Chondrocyte (in vitro differentiated cells): ENCODE measurements around the gene NEK4. TPM values are rescaled to one million over a fixed set of nuclear protein-coding genes. Genes with fewer than 3 reads are reported as not detected.

Experiments
- DNase-seq: peaks from one replicate; pipeline ENCODE4 v3.0.0; 2021; ENCODE audit warnings: mixed read lengths, low spot score
- H3K27ac Mint-ChIP-seq: one replicate; pipeline ENCODE4 v1.8.0; 2021; ENCODE audit warnings: mild to moderate bottlenecking, moderate library complexity, mixed read lengths; ENCODE audit not compliant: unreplicated experiment
- H3K27me3 Mint-ChIP-seq: 2 replicates; pipeline ENCODE4 v1.8.0; 2021; ENCODE audit warnings: low read depth, mixed read lengths
- H3K36me3 Mint-ChIP-seq: 2 replicates; pipeline ENCODE4 v1.8.0; 2021; ENCODE audit warnings: low read depth, mixed read lengths
- H3K4me1 Mint-ChIP-seq: 2 replicates; pipeline ENCODE4 v1.8.0; 2021; ENCODE audit warnings: low read depth, mild to moderate bottlenecking, mixed read lengths
- H3K4me3 Mint-ChIP-seq: one replicate; pipeline ENCODE4 v1.8.0; 2021; ENCODE audit warnings: mild to moderate bottlenecking, moderate library complexity, mixed read lengths; ENCODE audit not compliant: unreplicated experiment
- H3K9me3 Mint-ChIP-seq: 2 replicates; pipeline ENCODE4 v1.8.0; 2021; ENCODE audit warnings: low read depth, mixed read lengths
- CTCF ChIP-seq: fragments of 200-600 bp; sonication (generic); IDR thresholded peaks from 2 replicates; pipeline ENCODE4 v1.5.0; 2021; ENCODE audit warnings: antibody characterized with exemption, mild to moderate bottlenecking, moderate library complexity
- total RNA-seq: library from RNA; stranded (reverse); gene quantifications from 3 replicates; pipeline ENCODE4 v1.2.1, GENCODE V29; 2021

The NEK4 gene
- total RNA-seq, 1 donor from 2014 or later: 11.6 TPM

- Mint-ChIP-seq H3K36me3 (no peaks in the 10 kb centered on the region), H3K4me3 (no peak overlapping the region), H3K9me3 (no peaks in the 10 kb centered on the region), H3K4me1 (peaks cover 17% of the 10 kb centered on the region), H3K27me3 (no peaks in the 10 kb centered on the region), H3K27ac (no peak overlapping the region)
- TF ChIP-seq CTCF: no peak
- no peak for DNase-seq
Measured at GRCh38 chr3:52774066-52774713, 3.5 kb upstream of the NEK4 start.

GRCh38 chr3:52773361-52774065 is 2.8 kb upstream of the NEK4 start:
- H3K36me3 Mint-ChIP-seq: no peaks in the 10 kb centered on the region
- no peak overlapping the region for H3K27ac Mint-ChIP-seq
- H3K4me3 Mint-ChIP-seq: no peak overlapping the region
- H3K27me3 Mint-ChIP-seq: no peaks in the 10 kb centered on the region
- TF ChIP-seq CTCF: no peak
- peak; percentile 18 for DNase-seq
- no peaks in the 10 kb centered on the region for H3K9me3 Mint-ChIP-seq
- H3K4me1 Mint-ChIP-seq: peaks cover 18% of the 10 kb centered on the region

GRCh38 chr3:52771702-52772101 is 962 bp upstream of the NEK4 start:
- Mint-ChIP-seq H3K27me3 (no peaks in the 10 kb centered on the region), H3K36me3 (peaks cover 1% of the 10 kb centered on the region), H3K27ac (peak overlapping the region; percentile 98), H3K4me1 (peaks cover 18% of the 10 kb centered on the region), H3K4me3 (peak overlapping the region; percentile 98), H3K9me3 (no peaks in the 10 kb centered on the region)
- TF ChIP-seq CTCF: no peak
- no peak for DNase-seq

- TF ChIP-seq CTCF: no peak
- Mint-ChIP-seq H3K4me3 (peak overlapping the region; percentile 98), H3K4me1 (peaks cover 18% of the 10 kb centered on the region), H3K27me3 (no peaks in the 10 kb centered on the region), H3K9me3 (no peaks in the 10 kb centered on the region), H3K27ac (peak overlapping the region; percentile 98), H3K36me3 (peaks cover 1% of the 10 kb centered on the region)
- DNase-seq: no peak
Measured at GRCh38 chr3:52771334-52771681, 568 bp upstream of the NEK4 start.

GRCh38 chr3:52769786-52770455 is 819 bp downstream of the NEK4 start:
- no peak for DNase-seq

More at GRCh38 chr3:52769786-52770455, 819 bp downstream of the NEK4 start:
- Mint-ChIP-seq H3K27ac (peak overlapping the region; percentile 49), H3K36me3 (peaks cover 7% of the 10 kb centered on the region), H3K4me1 (peaks cover 18% of the 10 kb centered on the region), H3K9me3 (no peaks in the 10 kb centered on the region), H3K27me3 (no peaks in the 10 kb centered on the region), H3K4me3 (peak overlapping the region; percentile 98)
- no peak for TF ChIP-seq CTCF
